Activated CD8-positive, alpha-beta memory T cell treated with anti-CD3 and anti-CD28 coated beads, Interleukin-2, amount 10 ng/mL, durations not matched to agents 7 days and 5 days (primary cell): ENCODE data around the gene ENAM. TPM values are rescaled to one million over a fixed set of nuclear protein-coding genes. Genes with fewer than 3 reads are reported as not detected.

ENCODE experiments used
- total RNA-seq, 2 experiments: library from RNA; stranded (reverse); gene quantifications; one replicate each; pipeline ENCODE4 v1.2.3, GENCODE V29; 2021

The ENAM gene
- total RNA-seq, 2 experiments from 2014 or later, result not detected

Other genes with a start within 250 kb of the ENAM start
- gene SMR3B, start 245.6 kb upstream of the ENAM start, total RNA-seq, result not detected
- not detected for gene OPRPN, start 230.8 kb upstream of the ENAM start, total RNA-seq
- not detected for gene MUC7, start 156.5 kb upstream of the ENAM start, total RNA-seq
- not detected for gene AMTN, start 110.2 kb upstream of the ENAM start, total RNA-seq
- not detected for gene AMBN, start 36.5 kb upstream of the ENAM start, total RNA-seq
- not detected for gene JCHAIN, start 37.8 kb downstream of the ENAM start, total RNA-seq
- gene UTP3, start 59.8 kb downstream of the ENAM start, total RNA-seq, result 10 to 100 TPM; 28.0 to 33.6 TPM
- gene RUFY3, start 93.2 kb downstream of the ENAM start, total RNA-seq, result 10 to 100 TPM; 12.7 to 22.8 TPM
- 10 to 100 TPM; 59.3 to 80.7 TPM for gene GRSF1, start 211.1 kb downstream of the ENAM start, total RNA-seq